Fibroblast of mammary gland (primary cell): ENCODE measurements around the gene MS4A6E.
"Not testable (repeated sequence)": the region's sequence is repeated elsewhere in the genome, so short reads cannot be mapped to it uniquely, and the experiment has no call there.

Source experiments
- DNase-seq: peaks from one replicate; pipeline ENCODE4 v3.0.0-alpha.2; 2010; ENCODE audit warnings: low read depth
- H3K4me3 ChIP-seq: 2 replicates; pipeline ENCODE4 v1.5.1; 2011; ENCODE audit warnings: low read depth, mild to moderate bottlenecking, low read length, moderate library complexity; ENCODE audit not compliant: control insufficient read depth
- CTCF ChIP-seq: conservative IDR thresholded peaks from 2 replicates; pipeline ENCODE4 v1.5.1; 2011; ENCODE audit warnings: low read depth, low read length, inconsistent platforms; ENCODE audit not compliant: control insufficient read depth, insufficient read depth

Gene MS4A6E

GRCh38 chr11:60363542-60364470 is 36.8 kb downstream of the MS4A6E start:
- DNase-seq: peak; percentile 42
- TF ChIP-seq CTCF: peak; percentile 68
- H3K4me3 ChIP-seq: no peak overlapping the region

- DNase-seq: not testable (repeated sequence)
These were observed 39.3 kb downstream of the MS4A6E start for GRCh38 chr11:60366262-60366904.

GRCh38 chr11:60367009-60367408 is 40.0 kb downstream of the MS4A6E start:
- no peak overlapping the region for H3K4me3 ChIP-seq
- TF ChIP-seq CTCF: no peak
- no peak for DNase-seq

More at GRCh38 chr11:60366262-60366904, 39.3 kb downstream of the MS4A6E start:
- not testable (repeated sequence) for H3K4me3 ChIP-seq

- no peak overlapping the region for H3K4me3 ChIP-seq
- no peak for TF ChIP-seq CTCF
- DNase-seq: no peak
These were observed 40.8 kb downstream of the MS4A6E start for GRCh38 chr11:60367896-60368295.

- no peak for TF ChIP-seq CTCF
- no peak for DNase-seq
These were observed 43.3 kb downstream of the MS4A6E start for GRCh38 chr11:60370252-60370810.

GRCh38 chr11:60370811-60371298 is 43.8 kb downstream of the MS4A6E start:
- TF ChIP-seq CTCF: no peak
- DNase-seq: no peak
- H3K4me3 ChIP-seq: no peak overlapping the region

More at GRCh38 chr11:60370252-60370810, 43.3 kb downstream of the MS4A6E start:
- H3K4me3 ChIP-seq: no peak overlapping the region

GRCh38 chr11:60371386-60371785 is 44.3 kb downstream of the MS4A6E start:
- H3K4me3 ChIP-seq: no peak overlapping the region
- TF ChIP-seq CTCF: no peak
- DNase-seq: no peak
